A549 (cell line): ENCODE data around the gene UBE3C. TPM values are rescaled to one million over a fixed set of nuclear protein-coding genes. Genes with fewer than 3 reads are reported as not detected.

Experiments
- ATAC-seq, 2 experiments: fragments of 200-7000 bp in 1 of 2; fragments of >200 bp in 1 of 2; cut with Nextera tagmentation in 1 of 2; cut with Tn5 transposase in 1 of 2; 3 replicates each; pipeline versions ENCODE4 v1.8.0 to v1.9.1; 2018 to 2020; ENCODE audit warnings: mild to moderate bottlenecking in 1 of 2, moderate library complexity in 1 of 2
- CTCF ChIA-PET: fragments of 300-600 bp; sonication (Branson Sonifier 250); formaldehyde crosslinking; extraction: SDS; loops from one replicate; lab custom pipeline; 2021; ENCODE audit warnings: antibody characterized with exemption, inconsistent platforms; lab: Yijun Ruan, JAX
- POLR2A ChIA-PET: fragments of 350-600 bp; formaldehyde crosslinking; extraction: SDS; loops from one replicate; lab custom pipeline; 2021; ENCODE audit warnings: antibody characterized with exemption, inconsistent platforms; lab: Yijun Ruan, JAX
- DNase-seq, 2 experiments: peaks; one replicate each; pipeline versions ENCODE4 v3.0.0 to v3.0.0-alpha.2; 2011 to 2016; ENCODE audit warnings: low read depth in 1 of 2, low spot score in 1 of 2
- FAIRE-seq: peaks from 2 replicates; lab custom pipeline; 2011; peaks lifted over from hg19 to GRCh38; lab: Jason Lieb, UNC
- H3K27ac ChIP-seq, 2 experiments: fragments of >200 bp; sonication (Bioruptor Twin); formaldehyde crosslinking; 3 replicates each; pipeline ENCODE4 v1.5.1; 2016 to 2017
- H3K4me1 ChIP-seq: fragments of >200 bp; sonication (Bioruptor Twin); formaldehyde crosslinking; 3 replicates; pipeline ENCODE4 v1.6.1; 2016
- H3K4me2 ChIP-seq: fragments of >200 bp; sonication (Bioruptor Twin); formaldehyde crosslinking; 3 replicates; pipeline ENCODE4 v1.6.1; 2016
- H3K4me3 ChIP-seq: fragments of >200 bp; sonication (Bioruptor Twin); formaldehyde crosslinking; 3 replicates; pipeline ENCODE4 v1.5.1; 2016
- H3K9me3 ChIP-seq: fragments of >200 bp; sonication (Bioruptor Twin); formaldehyde crosslinking; 3 replicates; pipeline ENCODE4 v1.6.1; 2016
- ATOH8 ChIP-seq: fragments of 250-450 bp; sonication (Bioruptor Pico); IDR thresholded peaks from 2 replicates; pipeline ENCODE4 v1.5.0; 2020; ENCODE audit warnings: low read depth, mild to moderate bottlenecking, moderate library complexity
- BCL3 ChIP-seq: fragments of >200 bp; sonication (Bioruptor Twin); formaldehyde crosslinking; IDR thresholded peaks from 3 replicates; pipeline ENCODE4 v1.6.1; 2016
- CBX2 ChIP-seq: fragments of 200-600 bp; sonication (generic); IDR thresholded peaks from 2 replicates; pipeline ENCODE4 v1.6.1; 2016; ENCODE audit warnings: low read depth, mild to moderate bottlenecking, borderline replicate concordance
- CHD2 ChIP-seq: fragments of 150-350 bp; IDR thresholded peaks from 2 replicates; pipeline ENCODE4 v1.6.1; 2014; ENCODE audit warnings: low read length; ENCODE audit not compliant: partially characterized antibody
- CTCF ChIP-seq: fragments of >200 bp; sonication (Bioruptor Twin); formaldehyde crosslinking; IDR thresholded peaks from 3 replicates; pipeline ENCODE4 v1.5.1; 2016
- EHF ChIP-seq: fragments of 250-450 bp; sonication (Bioruptor Pico); IDR thresholded peaks from 2 replicates; pipeline ENCODE4 v1.5.0; 2020; ENCODE audit warnings: mild to moderate bottlenecking
- ESRRA ChIP-seq: fragments of 150-350 bp; IDR thresholded peaks from 2 replicates; pipeline ENCODE4 v1.6.1; 2014; ENCODE audit warnings: mild to moderate bottlenecking, low read length, borderline replicate concordance
- FOSB ChIP-seq: fragments of 250-450 bp; sonication (Bioruptor Pico); IDR thresholded peaks from 2 replicates; pipeline ENCODE4 v1.5.0; 2020; ENCODE audit warnings: mild to moderate bottlenecking, moderate library complexity
- FOSL2 ChIP-seq, 2 experiments: fragments of 450-650 bp in 1 of 2; fragments of >200 bp in 1 of 2; sonication (Bioruptor Twin) in 1 of 2; formaldehyde crosslinking; IDR thresholded peaks; 2 replicates each; pipeline versions ENCODE4 v1.5.0 to v1.6.1; 2016 to 2020; ENCODE audit warnings: mild to moderate bottlenecking in 1 of 2, moderate library complexity in 1 of 2
- FOXS1 ChIP-seq: fragments of 250-450 bp; sonication (Bioruptor Pico); IDR thresholded peaks from 2 replicates; pipeline ENCODE4 v1.5.0; 2020; ENCODE audit warnings: mild to moderate bottlenecking, moderate library complexity
- GATA3 ChIP-seq: IDR thresholded peaks from 2 replicates; pipeline ENCODE4 v1.6.1; 2012; ENCODE audit warnings: borderline replicate concordance
- HES2 ChIP-seq: fragments of >200 bp; sonication (Bioruptor Twin); formaldehyde crosslinking; IDR thresholded peaks from 2 replicates; pipeline ENCODE4 v1.6.1; 2016
- HEYL ChIP-seq: fragments of 250-450 bp; sonication (Bioruptor Pico); IDR thresholded peaks from 2 replicates; pipeline ENCODE4 v1.8.0; 2021; ENCODE audit warnings: mild to moderate bottlenecking, moderate library complexity
- HOXB5 ChIP-seq: fragments of 250-450 bp; sonication (Bioruptor Pico); IDR thresholded peaks from 2 replicates; pipeline ENCODE4 v1.5.0; 2020; ENCODE audit warnings: mild to moderate bottlenecking, moderate library complexity
- JUN ChIP-seq, 2 experiments: fragments of >200 bp; sonication (Bioruptor Twin); formaldehyde crosslinking; IDR thresholded peaks; 2 replicates in 1 of 2; 3 replicates in 1 of 2; pipeline ENCODE4 v1.6.1; 2016 to 2017
- KDM1A ChIP-seq: fragments of 200-600 bp; sonication (generic); IDR thresholded peaks from 2 replicates; pipeline ENCODE4 v1.6.1; 2016; ENCODE audit warnings: low read depth, mild to moderate bottlenecking
- NFE2L2 ChIP-seq: fragments of 150-350 bp; conservative IDR thresholded peaks from 2 replicates; pipeline ENCODE4 v1.6.1; 2014; ENCODE audit warnings: low read length
- NR3C1 ChIP-seq: fragments of >200 bp; sonication (Bioruptor Twin); formaldehyde crosslinking; IDR thresholded peaks from 3 replicates; pipeline ENCODE4 v1.6.1; 2017
- POLR2A ChIP-seq: IDR thresholded peaks from 2 replicates; pipeline ENCODE4 v1.6.1; 2012; ENCODE audit warnings: mild to moderate bottlenecking, low read length
- RAD21 ChIP-seq, 2 experiments: fragments of >200 bp in 1 of 2; sonication (Bioruptor Twin) in 1 of 2; formaldehyde crosslinking in 1 of 2; IDR thresholded peaks in 1 of 2; conservative IDR thresholded peaks in 1 of 2; 2 replicates in 1 of 2; 3 replicates in 1 of 2; pipeline ENCODE4 v1.6.1; 2012 to 2018; ENCODE audit warnings: inconsistent platforms in 1 of 2
- RFX5 ChIP-seq: fragments of 450-650 bp; IDR thresholded peaks from 2 replicates; pipeline ENCODE4 v1.7.1; 2014; ENCODE audit warnings: antibody characterized with exemption, mild to moderate bottlenecking, moderate library complexity
- RNF2 ChIP-seq: fragments of 200-600 bp; sonication (generic); IDR thresholded peaks from 2 replicates; pipeline ENCODE4 v1.6.1; 2016; ENCODE audit warnings: low read depth, mild to moderate bottlenecking, antibody characterized with exemption, moderate library complexity, borderline replicate concordance
- SREBF2 ChIP-seq: fragments of 450-650 bp; IDR thresholded peaks from 2 replicates; pipeline ENCODE4 v1.6.1; 2014; ENCODE audit warnings: mild to moderate bottlenecking, moderate library complexity
- TFCP2L1 ChIP-seq: fragments of 250-450 bp; sonication (Bioruptor Pico); IDR thresholded peaks from 2 replicates; pipeline ENCODE4 v1.5.0; 2021; ENCODE audit warnings: mild to moderate bottlenecking
- USF2 ChIP-seq: fragments of 450-650 bp; IDR thresholded peaks from 2 replicates; pipeline ENCODE4 v1.6.1; 2014; ENCODE audit warnings: antibody characterized with exemption
- ZC3H11A ChIP-seq: fragments of 450-650 bp; IDR thresholded peaks from 2 replicates; pipeline ENCODE4 v1.6.1; 2014; ENCODE audit warnings: antibody characterized with exemption, mild to moderate bottlenecking
- ZFP36 ChIP-seq: fragments of 450-650 bp; IDR thresholded peaks from 2 replicates; pipeline ENCODE4 v1.6.1; 2014; ENCODE audit warnings: borderline replicate concordance; ENCODE audit not compliant: partially characterized antibody
- ZNF302 ChIP-seq: fragments of 250-450 bp; sonication (Bioruptor Pico); IDR thresholded peaks from 2 replicates; pipeline ENCODE4 v1.9.0; 2021; ENCODE audit warnings: inconsistent platforms, mild to moderate bottlenecking, moderate library complexity
- WGBS: methylation state at CpG from one replicate; pipeline ENCODE4 v1.1.6; 2017; ENCODE audit errors: missing lambda C conversion rate; 5-methylcytosine and 5-hydroxymethylcytosine counted together
- polyA plus RNA-seq, 4 experiments: library from polyadenylated mRNA; depleted of rRNA in 3 of 4; stranded (reverse); fragments of >200 nt; fragmentation: RNase III in 1 of 4; extraction: RNeasy Plus Mini Kit Qiagen cat#74134 plus additional on column Dnase treatment in 1 of 4; gene quantifications; 2 replicates in 3 of 4; 3 replicates in 1 of 4; pipeline ENCODE4 v1.2.3, GENCODE V29; 2011 to 2017

The UBE3C gene
- polyA plus RNA-seq, 2 of the 4 experiments (the other 2 are of a cell fraction) = 52.1 to 73.2 TPM

GRCh38 chr7:157267956-157268355 is 129.2 kb downstream of the UBE3C start:
- Histone ChIP-seq H3K9me3 (no peaks in the 10 kb centered on the region), H3K27ac (no peak overlapping the region), H3K4me3 (no peak overlapping the region), H3K4me1 (peaks cover 15% of the 10 kb centered on the region; the same call in 2 of the 3 replicates), H3K4me2 (no peak overlapping the region)
- ChIA-PET POLR2A (no interaction called here), CTCF (interaction anchor here (0.5 to 1.8 kb wide), 6 partner anchors 8 to 70 kb away, joined by 3 to 9 read pairs (median 4); no protein-coding TSS in a partner anchor)
- DNase-seq (no peak), FAIRE-seq (no peak), ATAC-seq (no peak)
- WGBS = 96% methylated on average over 5 of the region's 5 CpGs
- TF ChIP-seq TFCP2L1 (CRISPR knock-in tag) = no peak
- no peak for TF ChIP-seq FOSB
- no peak for TF ChIP-seq RFX5
- TF ChIP-seq HOXB5 = no peak
- no peak for TF ChIP-seq ATOH8 (CRISPR knock-in tag)
- TF ChIP-seq FOXS1 (CRISPR knock-in tag) = no peak
- TF ChIP-seq CHD2 = no peak
- no peak for TF ChIP-seq CBX2
- TF ChIP-seq NR3C1 = no peak
- no peak for TF ChIP-seq SREBF2
- TF ChIP-seq KDM1A = no peak
- no peak for TF ChIP-seq USF2

GRCh38 chr7:157268540-157268939 is 129.8 kb downstream of the UBE3C start:
- ChIA-PET POLR2A (no interaction called here), CTCF (interaction anchor here (1.1 to 1.8 kb wide), 3 partner anchors 18 to 37 kb away, joined by 3 to 9 read pairs (median 3); no protein-coding TSS in a partner anchor)
- TF ChIP-seq EHF (CRISPR knock-in tag) = no peak
- no peak for TF ChIP-seq ZC3H11A
- no peak for TF ChIP-seq FOSL2 (IDR thresholded peaks at IDR 0.05)
- no peak for TF ChIP-seq FOSL2 (CRISPR knock-in tag; IDR thresholded peaks at IDR 0.05)
- TF ChIP-seq RNF2 = no peak
- TF ChIP-seq NR3C1 = no peak
- TF ChIP-seq POLR2A = no peak
- no peak for TF ChIP-seq RAD21 (conservative IDR thresholded peaks at IDR 0.05 in 1 of 2, IDR thresholded peaks at IDR 0.05 in 1 of 2)
- TF ChIP-seq JUN (IDR thresholded peaks at IDR 0.05) = no peak
- no peak for TF ChIP-seq NFE2L2
- TF ChIP-seq HEYL = no peak
- no peak for TF ChIP-seq ZNF302 (CRISPR knock-in tag)
- TF ChIP-seq ATOH8 (CRISPR knock-in tag) = no peak
- TF ChIP-seq FOSB = no peak
- no peak for TF ChIP-seq ZFP36
- TF ChIP-seq CHD2 = no peak
- no peak for TF ChIP-seq CTCF
- no peak for TF ChIP-seq ESRRA
- no peak for TF ChIP-seq GATA3
- no peak for TF ChIP-seq BCL3
- no peak for TF ChIP-seq HES2
- Histone ChIP-seq H3K4me1 (peaks cover 20% of the 10 kb centered on the region; the same call in 2 of the 3 replicates), H3K27ac (no peak overlapping the region), H3K4me3 (no peak overlapping the region), H3K4me2 (no peak overlapping the region), H3K9me3 (no peaks in the 10 kb centered on the region)
- DNase-seq = no peak
- no peak for ATAC-seq
- WGBS = 90% methylated on average over 13 of the region's 13 CpGs
- no peak for FAIRE-seq
